ENCODE data around the gene DENND11.
"Not testable (repeated sequence)": the region's sequence is repeated elsewhere in the genome, so short reads cannot be mapped to it uniquely, and the experiment has no call there.

Gene DENND11

DNA sequence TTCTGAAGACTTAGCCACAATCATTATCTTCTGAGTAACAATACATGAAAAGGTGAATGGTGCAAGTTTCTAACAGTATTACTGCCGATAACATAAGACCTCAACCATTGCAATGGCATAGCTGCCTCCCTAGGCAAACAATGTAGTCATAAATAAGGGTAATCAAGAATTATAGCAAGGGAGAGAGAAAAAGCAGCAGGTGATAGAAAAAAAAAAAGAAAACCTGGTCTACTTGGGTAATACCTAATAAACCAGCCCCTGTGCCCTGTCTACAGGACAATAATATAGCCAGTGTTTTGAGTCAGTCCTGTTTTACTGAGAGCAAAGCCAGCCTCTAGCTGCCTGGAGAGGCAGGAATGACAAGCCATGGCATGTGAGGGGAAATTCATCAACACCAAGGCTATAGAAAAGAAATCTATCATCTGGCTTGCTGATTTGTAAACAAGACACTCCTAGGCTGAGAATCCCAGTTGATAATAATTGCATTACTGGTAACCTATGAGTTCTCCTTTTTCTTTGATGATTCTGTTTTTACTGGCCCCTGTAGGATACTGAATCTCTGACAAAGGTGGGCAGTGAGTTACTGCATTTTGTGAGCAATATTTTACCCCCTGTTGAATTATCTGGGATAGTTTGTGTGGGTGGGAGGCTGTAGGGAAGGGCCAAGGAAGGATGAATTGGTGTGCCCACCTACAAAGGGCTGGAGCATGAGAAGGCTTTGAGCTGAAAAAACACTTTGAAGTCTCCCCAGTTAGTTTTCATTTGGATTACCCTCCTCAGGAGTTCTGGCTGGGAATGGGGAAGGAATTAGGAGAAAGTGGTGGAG, 4.5 kb upstream of the DENND11 start:
- peak; percentile 62 for DNase-seq

- DNase-seq: no peak
Measured at GRCh38 chr7:141704741-141705140, 2.8 kb upstream of the DENND11 start.

DNA sequence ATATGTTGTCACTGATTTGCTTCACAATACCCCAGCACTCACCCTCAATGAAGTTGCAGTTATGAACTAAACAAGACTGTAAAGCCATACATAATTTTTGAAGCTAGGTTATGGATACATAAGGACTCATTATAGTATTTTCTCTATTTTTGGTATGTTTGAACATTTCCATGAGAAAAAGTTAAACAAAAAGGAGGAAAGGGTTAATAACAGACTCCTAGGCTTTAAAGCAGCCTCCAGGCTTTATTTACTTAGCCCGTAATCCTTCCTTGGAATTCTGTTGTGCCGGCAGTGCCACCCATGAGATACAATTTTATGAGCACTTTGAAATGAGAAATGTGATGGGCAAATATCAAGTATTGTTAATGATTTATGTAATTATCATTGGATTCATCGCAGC, 2.1 kb upstream of the DENND11 start:
- DNase-seq: peak; percentile 45

GRCh38 chr7:141702892-141703291, 926 bp upstream of the DENND11 start:
- DNase-seq: peak; percentile 16

GRCh38 chr7:141701489-141702046, 398 bp downstream of the DENND11 start:
- DNase-seq: peak; percentile 89

DNA sequence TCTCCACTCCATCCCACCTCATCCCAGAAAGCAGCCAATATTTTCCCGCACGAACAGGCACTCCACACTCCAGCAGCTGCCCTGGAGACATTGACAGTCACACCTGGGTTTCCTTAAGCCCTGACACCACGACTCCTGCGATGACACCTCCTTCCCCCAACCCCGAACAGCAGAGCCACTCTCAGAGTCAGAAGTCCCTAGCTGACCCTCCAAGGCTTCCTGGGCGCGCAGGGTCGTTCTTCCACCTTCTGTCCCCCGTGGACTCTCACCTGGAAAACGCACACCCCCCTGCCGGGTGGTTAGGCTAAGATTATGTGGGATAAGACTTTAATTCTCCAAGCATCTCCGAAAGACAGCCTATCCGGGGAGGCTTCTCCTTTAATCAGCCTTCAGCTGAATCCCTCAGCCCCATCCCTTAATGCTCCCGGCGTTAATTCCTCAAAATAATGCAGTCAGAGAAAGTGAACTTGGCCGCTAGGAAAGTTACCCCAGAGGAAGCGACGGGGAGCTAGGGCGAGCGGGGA, 1.1 kb downstream of the DENND11 start:
- DNase-seq: peak; percentile 72

DNA sequence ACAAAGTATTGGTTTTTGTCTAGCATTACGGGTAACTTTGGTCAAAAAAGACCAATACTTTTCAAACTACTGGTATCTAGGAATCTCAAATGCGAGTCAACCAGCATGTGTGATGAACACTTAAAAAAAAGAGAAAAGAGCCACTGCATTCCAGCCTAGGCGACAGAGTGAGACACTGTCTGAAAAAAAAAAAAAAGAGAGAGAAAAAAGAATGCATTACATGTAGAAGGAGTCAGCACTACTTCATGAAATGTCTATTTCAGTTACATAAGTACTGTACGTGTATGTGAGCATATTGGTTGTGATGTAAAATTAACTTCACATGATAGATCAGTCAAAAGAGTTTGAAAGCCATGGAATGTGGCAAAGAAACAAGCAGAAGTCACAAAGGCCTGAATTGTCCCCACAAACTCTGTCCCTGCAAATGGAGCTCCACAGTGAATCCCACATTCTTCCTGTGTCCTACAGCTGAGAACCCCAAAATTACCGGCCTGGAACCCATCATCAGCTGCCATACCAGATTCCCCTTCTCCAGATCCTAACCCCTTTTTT, 1.6 kb downstream of the DENND11 start:
- DNase-seq: peak; percentile 38

- DNase-seq: peak; percentile 7
Measured at GRCh38 chr7:141699860-141700259, 2.1 kb downstream of the DENND11 start.

GRCh38 chr7:141698247-141699015, 3.5 kb downstream of the DENND11 start:
- peak; percentile 80 for DNase-seq

DNA sequence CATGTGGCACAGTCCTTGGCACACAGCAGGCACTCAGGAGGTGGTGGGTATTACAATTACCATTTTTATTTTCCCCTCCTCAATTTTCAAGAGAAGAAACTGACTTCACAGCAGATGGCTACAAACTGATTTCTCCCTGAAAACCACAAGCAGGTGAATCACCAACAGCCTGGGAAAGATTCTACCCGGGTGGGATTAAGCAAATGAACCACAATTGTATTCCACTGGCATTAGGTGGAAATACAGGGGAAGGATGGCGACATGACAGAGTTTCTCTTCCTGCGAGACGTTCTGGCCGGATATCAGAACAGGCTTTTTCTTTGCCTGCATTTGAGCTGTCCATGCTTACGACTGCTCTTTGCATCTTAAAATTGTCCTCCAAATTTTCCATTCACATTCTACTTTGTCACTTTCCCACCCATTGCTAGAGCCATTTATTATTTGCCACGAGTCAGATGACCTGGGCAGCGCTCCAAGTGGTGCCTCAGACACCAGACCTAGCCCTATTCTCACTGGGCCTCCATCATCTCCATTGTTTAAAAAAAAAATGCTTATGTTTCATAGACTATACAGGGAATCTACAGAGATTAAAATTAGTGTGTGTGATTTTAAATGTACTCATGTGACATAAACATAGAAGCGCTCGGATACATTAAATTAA, 4.6 kb downstream of the DENND11 start:
- DNase-seq: peak; percentile 67

DNA sequence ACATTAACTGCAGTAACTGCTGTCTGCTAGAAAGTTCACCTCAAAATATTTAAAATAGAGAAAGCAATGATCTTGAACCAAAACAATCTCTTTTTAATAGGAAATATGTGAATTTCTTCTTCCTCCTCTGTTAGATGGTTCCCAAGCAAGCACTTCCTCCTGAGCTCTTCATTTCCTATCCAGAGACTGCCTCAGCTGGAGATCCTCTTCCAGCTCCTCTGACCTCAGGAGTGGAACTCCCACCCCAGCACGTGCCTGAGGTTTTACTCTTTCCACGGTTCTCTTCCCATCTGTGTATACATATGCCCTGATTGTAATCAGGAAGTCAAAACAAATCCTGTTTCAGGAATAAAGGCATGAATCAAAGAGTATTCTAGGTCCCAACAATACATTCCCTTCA, 5.6 kb downstream of the DENND11 start:
- DNase-seq: peak; percentile 50

DNA sequence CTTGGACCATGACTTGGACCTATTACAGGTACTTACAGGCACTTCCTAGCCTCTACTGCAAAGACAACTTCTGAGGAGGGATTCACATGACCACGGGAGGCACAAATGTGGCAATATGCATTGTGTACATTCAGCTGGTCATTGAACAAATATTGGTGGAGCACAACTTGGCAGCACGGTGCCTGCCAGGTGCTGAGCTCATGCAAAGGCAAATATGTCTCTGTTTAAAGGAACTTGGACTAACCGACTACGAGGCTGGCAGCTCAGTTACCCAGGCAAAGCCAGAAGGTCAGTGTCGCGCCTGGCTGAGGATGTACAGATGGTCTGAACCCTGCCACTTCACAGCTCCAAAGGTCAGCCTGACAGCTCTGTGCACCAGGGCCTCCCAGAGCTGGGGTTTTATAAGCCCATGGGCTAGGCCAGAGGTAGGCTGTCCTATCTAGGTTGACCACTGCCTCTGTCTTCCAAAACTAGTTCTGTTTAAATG, 6.1 kb downstream of the DENND11 start:
- DNase-seq: peak; percentile 90

DNA sequence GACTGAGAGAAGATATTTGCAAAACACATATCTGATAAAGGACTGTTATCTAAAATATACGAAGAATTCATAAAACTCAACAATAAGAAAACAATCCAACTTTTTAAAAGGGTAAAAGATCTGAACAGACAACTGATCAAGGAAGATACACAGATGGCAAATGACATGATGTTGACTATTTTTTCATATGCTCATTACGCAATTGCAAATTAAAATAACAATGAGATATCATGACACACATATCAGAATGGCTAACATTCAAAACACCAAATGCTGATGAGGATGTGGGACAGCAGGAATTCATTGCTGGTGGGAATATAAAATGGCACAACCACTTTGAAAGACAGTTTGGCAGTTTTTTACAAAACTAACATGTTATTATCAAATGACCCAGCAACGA, 8.9 kb downstream of the DENND11 start:
- no peak for DNase-seq

DNA sequence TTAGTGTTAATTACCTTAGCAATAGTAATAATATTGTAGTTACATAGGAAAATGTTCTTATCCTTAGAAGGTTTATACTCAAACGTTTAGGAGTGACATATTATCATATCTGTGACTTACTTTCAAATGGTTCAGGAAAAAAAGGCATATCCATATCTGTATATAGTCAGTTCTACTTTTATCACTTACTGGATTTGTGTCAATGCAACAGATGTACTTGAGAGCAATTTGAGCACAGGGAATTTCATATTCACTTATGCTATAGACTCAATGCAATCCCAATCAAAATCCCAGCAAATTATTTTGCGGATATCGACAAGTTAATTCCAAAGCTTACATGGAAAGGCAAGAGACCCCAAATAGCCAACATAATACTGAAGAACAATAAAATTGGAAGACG, 10.0 kb downstream of the DENND11 start:
- DNase-seq: no peak

- DNase-seq: no peak
Measured at GRCh38 chr7:141691540-141691939, 10.4 kb downstream of the DENND11 start.

- not testable (repeated sequence) for DNase-seq
Measured at GRCh38 chr7:141689072-141689825, 12.7 kb downstream of the DENND11 start.

DNA sequence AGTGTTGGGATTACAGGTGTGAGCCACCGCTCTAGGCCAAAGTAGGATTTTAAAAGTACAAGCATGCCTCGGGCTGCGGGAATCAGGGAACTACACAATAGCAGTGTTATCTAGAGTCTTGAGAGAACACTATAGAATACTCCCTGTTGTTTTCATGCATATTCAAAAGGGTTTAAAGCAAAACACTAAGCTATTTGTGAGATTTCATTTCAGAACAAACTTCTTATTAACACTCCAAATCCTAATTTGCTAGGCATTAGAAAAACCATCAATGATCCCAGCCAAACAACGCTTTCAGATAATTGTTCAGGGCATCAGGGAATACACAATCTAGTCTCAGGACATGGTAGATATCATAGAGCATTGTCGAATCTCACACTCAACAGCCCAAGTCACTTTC, 13.9 kb downstream of the DENND11 start:
- no peak for DNase-seq

DNA sequence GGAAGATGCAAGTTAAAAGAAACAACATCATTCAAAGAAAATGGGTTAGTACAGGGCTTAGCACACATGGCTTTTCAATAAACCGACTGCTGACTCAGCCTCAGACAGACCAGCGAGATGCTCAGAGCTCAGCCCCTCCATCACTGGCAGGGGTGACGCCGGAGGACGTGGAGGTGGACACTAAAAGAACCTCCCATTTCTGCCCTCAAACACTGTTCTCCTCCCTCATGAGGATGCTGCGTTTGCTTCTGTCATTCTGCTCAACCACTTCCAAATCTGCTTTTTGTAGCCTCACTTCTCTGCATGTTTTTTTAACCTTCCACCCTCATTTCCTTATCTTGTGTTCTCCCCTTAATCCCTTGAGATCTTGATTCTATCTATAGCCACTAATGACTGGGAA, 15.3 kb downstream of the DENND11 start:
- no peak for DNase-seq

- DNase-seq: no peak
Measured at GRCh38 chr7:141686074-141686473, 15.9 kb downstream of the DENND11 start.

GRCh38 chr7:141685285-141686023, 16.5 kb downstream of the DENND11 start:
- DNase-seq: no peak

DNA sequence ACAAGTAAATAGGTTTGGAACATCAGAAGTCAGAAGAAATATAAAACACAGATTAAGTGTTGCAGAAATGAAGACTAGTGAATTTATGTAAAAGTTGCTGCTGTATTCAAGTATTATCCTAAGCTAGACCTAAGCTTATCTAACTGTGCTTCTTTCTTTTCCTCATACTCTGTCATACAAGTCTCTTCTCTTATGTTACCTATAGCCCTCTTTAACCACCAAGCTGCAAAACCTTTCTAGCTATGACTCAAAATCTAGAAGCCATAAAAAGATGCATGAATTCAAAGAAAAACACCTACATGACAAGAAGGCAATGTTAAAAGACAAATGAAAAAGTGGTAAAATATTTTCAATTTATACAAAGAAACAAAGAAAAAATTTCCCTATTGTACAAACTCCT, 23.0 kb downstream of the DENND11 start:
- DNase-seq: no peak
